Stimulated activated CD4-positive, alpha-beta T cell treated with anti-CD3 and anti-CD28 coated beads, TNF-alpha, amount 100 ng/mL, for 4 hours (primary cell): ENCODE measurements around the gene ZDHHC3.

Experiments used
- DNase-seq, 3 experiments: peaks; one replicate each; pipeline ENCODE4 v3.0.0-alpha.2; 2020; ENCODE audit warnings: low read depth in 3 of 3

ZDHHC3 gene

DNA sequence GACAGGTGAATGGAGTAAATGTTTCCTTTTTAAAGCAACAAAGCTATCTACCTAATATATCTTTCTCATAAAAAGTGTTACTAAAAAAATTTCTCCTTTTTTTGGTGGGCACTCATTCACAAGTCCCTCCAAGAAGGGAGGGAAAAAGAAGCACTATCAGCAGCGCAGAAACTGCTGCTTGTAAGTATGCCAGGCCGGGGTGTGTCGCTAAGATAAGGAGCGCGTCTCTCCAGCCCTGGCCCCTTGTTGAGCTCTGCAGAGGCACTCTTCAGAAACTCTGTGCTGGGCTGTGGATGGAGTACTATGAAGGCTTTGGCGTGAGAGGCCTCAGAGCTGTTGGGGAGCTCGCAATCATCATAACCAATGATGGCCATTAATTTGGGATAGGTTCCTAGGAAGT lies 49.1 kb downstream of the ZDHHC3 start:
- DNase-seq: no peak

DNA sequence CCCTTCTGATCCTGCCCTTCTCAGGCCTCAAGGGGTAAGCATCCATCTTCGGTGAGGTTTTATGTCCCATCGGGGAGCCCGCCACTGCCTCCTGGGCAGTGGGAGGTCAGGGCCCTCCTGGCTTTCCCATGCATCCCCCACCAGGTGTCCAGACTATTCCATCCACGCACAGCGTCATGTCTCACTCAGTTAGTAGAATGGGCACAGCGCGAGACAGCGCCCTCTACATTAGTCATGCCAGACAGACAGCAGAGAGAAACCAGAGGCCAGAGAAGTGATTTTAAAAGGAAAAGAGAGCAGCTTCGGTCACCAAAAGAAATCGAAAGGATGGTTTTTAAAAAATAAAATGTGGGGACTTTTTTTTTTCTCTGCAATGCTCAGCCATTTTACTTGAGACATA lies 49.8 kb downstream of the ZDHHC3 start:
- DNase-seq: no peak

DNA sequence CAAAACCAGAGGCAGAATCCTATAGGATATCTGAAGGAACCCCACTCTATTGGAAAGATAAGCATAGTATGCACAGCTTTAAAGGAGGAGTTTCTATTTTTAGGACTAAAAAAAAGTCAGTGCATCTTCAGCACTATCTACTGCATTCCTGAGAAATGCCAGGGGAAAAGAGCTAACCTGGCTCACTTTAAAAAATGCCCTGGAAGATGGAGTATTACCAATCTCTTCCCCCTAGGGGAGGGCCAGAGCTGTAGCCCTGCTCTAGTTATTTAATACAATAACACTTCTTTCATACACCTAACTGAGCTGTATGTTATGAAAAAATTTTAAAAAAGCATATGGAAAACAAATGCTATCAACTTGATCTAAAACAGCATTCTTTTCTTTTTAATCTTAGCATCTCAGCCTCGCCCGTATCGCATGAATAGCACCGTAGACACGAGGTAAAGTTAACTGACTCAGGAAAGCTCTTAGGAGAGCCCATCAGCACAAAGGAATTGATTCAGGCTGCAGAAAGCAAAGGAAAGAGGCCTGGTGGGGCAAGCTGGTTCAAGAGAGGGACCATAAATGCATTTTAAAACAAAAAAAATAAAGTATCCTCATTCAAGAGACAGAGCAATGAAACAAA lies 51.4 kb downstream of the ZDHHC3 start:
- DNase-seq: no peak

DNA sequence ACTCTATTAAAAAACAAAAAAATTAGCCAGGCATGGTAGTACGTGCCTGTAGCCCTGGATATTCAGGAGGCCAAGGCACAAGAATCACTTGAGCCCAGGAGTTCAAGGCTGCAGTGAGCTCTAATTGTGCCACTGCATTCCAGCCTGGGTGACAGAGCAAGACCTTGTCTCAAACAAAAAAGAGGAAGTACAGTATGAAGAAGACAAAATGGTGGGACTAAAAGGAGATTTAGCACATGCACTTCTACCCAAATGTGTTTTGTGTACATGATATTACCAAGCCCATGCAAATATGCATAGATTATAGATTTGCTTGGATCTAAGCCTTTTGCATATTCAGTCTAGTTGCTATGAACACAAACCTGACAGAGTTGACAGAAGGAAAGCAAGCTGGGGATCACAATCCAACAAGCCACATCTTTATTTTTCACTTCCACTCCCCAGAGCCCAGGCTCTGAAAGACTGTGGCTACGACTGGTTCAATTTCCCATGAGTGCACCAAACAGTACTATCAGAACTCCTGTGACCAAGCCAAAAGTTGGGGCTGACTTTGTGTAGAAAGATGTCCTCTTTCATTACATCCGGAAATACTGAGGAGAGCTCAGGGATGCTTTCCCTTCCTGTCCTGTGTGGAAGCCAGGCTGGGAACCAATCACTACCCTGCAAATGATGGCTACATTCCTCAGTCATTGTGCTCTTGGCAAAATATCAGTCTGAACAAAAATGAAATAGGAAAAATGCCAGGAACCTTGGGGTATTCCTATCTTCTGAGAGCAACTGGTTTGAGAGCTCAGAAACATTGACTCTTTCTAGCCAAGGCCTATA lies 52.1 kb downstream of the ZDHHC3 start:
- DNase-seq: no peak

DNA sequence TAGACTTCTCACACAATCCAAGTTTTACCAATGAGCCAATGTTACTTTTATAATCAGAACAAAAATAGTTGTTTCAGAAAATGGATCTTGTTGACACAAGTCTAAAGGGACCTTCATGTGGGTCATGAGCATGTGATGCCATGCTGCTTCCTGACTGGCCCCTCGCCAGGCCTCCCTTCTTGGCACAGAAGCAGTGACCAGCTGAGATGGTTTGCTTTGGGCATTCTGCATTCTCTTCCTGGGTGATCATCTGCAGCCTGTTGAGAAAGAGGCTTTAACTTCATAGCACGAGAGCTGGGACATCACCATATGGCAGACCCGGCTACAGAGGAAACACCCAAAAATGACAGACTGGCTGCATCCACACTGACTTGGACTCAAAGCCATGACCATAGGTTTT lies 55.9 kb downstream of the ZDHHC3 start:
- DNase-seq: no peak

DNA sequence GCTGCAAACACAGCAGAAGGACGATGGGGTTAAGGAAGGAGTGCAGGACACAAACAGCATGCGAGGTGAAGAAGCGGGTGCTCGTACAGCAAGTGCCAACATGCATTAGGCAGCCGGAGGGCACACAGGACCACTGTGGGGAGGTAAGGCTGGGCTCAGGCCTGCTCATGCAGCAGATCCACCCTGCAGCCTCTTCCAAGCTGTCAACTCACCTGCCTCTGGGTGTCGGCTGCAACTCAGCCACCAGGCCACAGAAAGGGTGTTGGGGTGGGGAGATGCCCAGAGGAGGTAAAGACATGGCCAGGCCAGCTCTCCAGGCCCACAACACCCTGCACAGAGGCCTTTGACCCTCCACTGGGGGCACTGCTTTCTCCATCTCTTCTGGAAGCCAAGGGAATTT lies 57.4 kb downstream of the ZDHHC3 start:
- no peak for DNase-seq

DNA sequence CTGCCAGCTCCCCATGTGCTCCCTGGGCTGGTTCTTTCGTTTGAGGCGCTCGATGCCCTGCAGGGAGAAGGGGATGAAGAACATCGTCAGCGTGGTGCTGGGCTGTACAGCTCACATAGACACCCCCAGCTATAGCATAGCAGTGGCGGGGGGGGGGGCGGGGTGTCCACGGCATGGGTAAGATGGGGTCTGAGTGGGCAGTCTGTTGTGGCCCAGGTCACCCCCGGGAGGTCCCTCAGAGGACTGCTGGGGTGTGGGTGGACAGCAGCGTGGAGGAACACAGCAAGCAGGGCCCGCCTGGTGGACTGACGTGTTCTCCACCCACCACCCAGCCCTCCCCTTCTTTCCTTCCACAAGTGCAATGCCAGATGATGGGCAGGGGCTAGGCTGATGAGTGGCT lies 57.9 kb downstream of the ZDHHC3 start:
- DNase-seq: no peak

DNA sequence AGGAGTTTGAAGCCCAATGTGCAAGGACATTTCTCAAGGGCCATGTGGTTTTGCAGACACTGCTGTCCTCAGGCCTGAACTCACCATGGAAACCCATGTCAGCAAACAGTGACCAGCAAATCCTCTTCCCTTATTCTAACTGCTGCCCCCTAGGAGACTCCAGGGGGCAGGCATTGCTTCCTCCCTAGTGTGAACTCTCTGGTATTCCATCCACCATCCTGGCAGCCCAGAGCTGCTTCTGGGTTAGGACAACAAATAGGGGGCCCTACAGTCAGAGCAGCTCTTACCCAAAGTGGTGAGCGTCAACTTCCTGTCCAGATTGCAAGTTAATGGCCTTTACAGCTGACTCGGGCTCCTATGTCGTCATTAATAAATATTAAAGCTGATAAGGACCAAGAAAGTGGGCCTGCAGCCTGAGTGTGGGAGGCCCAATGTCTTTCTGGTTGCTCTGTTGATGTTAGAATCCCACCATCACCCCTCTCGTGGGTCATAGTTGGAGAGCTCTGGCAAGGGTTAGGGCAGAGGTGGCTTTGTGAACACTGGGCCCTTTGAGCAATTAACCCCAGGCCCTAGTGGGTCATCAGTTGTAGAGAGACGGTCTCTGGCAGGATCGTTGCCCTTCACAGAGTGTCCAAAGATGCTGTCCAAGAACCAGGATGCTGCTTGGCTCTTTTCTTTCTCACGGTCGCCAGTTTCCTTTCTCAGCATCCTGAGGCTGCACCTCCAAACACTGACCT lies 60.1 kb downstream of the ZDHHC3 start:
- no peak for DNase-seq

DNA sequence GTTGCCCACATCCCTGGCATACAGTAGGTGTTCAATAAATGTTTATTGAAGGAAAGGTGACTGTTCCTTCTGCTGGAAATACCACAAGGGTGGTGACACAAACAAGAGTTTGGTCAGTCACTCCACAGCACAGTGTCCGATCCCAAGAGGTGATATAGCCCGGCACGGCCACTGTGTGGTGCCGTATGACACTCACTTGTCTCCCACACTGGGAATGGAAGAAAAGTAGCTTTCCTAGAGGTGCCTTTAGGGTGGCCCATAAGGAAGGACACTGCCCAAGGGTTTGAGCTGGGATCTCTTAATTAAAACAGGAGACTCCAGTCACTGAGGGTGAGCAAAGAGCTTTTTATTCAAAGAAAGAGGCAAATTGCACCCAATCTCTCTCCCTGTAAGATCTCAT lies 61.0 kb downstream of the ZDHHC3 start:
- no peak for DNase-seq

DNA sequence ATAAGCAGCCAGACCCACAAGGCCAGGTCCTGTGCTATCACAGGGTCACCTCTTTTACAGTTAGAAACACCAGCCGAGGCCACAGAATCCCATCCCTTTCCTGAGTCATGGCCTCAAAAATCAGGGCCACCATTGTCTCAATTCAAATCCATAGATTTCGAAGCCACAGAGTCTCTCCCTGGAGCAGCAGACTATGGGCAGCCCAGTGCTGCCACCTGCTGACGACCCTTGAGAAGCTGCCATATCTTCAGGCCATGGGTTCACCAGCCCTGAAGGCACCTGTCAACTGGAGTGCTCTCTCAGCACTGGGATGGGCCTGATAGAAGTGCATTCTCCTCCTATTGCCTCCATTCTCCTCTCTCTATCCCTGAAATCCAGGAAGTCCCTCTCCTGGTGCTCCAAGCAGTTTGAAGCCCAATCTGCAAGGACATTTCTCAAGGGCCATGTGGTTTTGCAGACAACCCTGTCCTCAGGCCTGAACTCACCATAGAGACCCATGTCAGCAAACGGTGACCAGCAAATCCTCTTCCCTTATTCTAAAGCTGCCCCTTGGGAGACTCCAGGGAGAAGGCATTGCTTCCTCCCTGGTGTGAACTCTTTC lies 62.0 kb downstream of the ZDHHC3 start:
- DNase-seq: peak; percentile 26 to 50 (median 35)

DNA sequence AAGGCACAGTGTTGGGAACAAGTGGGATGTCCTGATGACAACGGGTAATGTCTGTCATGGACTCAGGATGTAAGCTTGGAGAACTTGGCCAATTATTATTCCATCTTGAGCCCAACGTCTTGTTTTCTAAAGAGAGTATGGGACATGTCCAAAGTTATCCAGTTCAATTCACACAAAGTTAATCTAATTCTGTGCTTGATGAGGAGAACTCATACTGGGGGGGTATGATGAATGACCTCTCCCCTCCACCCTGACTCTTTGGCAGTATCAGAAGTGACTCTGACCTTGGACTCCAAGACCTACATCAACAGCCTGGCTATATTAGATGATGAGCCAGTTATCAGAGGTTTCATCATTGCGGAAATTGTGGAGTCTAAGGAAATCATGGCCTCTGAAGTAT lies 65.3 kb downstream of the ZDHHC3 start:
- no peak for DNase-seq

DNA sequence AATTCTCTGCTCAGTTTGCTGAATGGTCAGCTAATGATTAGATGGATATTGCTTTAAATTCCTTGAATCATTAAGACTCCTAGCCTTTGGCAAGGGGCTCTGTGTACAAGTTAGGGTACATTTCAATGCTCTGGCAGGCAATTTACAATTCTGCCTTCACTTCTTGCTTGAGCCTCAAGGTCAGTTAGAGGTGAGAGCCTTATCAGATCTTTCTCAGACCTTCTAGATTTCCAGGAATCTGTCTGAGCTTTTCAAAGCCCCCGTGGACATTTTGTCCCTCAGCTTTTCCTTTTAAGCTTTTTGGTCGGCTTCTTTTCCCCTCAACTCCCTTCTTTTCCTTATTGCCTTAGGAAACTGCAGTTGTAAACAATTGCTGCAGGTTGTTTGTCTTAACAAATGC lies 66.9 kb downstream of the ZDHHC3 start:
- DNase-seq: no peak

DNA sequence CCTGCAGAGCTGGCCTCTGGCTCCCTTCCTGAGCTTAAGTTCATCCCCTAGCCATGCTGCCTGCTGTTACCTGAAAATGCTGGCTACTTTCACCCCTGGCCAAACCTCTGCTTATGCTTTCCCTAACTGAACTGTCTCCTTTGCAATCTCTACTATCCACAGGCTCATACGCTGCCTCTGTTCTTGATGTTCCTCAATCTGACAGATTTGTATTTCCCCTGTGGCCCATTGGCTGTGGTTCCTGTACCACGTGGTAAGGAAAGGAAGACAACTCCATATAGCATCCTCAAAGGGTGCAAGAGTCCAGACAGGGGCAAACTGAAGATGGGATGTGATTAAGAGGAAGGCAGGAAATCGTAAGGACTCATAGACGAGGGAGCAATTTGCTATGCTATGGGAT lies 68.4 kb downstream of the ZDHHC3 start:
- no peak for DNase-seq

DNA sequence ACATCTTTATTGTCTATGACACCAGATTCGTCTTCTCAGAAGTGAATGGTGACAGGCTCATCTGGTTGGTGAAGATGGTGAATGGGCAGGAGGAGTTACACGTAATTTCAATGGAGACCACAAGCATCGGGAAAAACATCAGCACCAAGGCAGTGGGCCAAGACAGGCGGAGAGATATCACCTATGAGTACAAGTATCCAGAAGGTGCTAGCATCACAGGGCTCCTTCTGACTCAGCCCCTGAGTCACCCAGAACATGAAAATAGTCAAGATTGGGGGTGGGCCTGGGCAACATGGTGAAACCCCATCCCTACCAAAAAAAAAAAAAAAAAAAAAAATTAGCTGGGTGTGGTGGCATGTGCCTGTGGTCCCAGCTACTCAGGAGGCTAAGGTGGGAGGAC lies 69.0 kb downstream of the ZDHHC3 start:
- DNase-seq: no peak

DNA sequence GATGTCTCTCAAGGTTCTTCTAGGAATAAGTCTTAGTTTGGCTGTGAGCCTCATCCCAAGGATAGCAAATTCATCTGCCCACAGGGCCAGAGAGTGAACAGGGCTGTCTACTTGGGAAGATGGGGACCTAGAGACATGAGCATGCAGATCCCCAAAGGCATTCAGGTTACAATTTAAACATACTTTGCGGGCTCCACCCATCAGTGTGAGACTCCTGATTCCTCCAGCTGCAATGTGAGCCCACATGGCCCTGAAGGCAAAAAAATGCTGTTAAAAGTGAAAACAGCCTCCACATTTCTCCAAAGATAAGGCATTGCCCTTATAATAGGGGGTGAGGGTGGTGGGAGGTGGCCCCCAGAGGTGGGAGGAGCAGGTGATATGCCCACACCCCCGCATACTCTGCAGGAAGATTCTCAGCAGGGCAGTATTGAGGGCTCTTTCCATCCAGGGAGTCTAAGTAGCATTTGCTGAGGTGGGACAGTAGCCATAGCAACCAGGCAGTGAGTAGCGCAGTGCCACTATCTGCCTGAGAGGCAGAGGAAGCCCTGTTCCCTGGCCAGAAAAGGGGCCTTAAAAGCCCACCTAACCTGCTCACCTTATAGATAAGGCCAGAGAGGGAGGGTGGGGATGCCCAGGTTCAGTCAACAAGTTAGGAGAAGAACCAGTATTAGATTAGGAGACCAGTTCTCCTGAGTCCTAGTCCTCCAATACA lies 70.4 kb downstream of the ZDHHC3 start:
- DNase-seq: no peak

DNA sequence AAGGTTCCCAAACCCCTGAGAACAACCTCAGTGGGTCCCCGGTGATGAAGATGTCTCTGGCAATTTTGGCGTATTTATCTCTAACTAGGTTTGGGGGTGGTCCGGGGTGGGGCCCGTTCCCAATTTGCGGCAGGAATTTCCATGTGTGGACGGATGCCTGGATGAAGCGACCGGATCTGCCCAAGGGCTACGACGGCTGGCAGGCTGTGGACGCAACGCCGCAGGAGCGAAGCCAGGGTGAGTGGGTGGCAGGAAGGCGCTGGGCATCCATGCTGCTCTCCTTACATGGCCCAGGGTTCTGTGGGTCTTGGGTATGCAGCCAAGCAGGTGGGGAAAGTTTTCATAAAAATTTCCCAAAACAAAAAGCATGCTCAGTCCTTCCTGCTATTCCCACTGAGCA lies 72.2 kb downstream of the ZDHHC3 start:
- DNase-seq: no peak

DNA sequence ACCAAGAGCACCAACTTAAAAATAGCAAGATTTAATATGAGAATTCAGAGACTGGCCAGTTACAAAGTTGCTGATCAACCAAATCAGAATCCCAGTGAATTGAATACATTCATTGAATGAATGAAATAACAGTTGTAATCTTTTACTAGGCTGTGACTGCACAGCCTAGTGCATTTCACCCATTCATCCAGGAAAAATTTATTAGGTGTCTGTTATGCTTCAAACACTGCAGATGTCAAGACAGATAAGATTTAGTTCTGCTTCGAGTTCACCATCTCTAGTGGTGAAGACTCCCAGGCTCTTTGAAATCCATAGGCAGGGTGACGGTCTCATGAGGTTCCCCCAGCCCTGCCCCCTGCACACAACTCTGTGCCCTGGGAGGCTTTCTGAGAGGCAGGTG lies 72.7 kb downstream of the ZDHHC3 start:
- no peak for DNase-seq

DNA sequence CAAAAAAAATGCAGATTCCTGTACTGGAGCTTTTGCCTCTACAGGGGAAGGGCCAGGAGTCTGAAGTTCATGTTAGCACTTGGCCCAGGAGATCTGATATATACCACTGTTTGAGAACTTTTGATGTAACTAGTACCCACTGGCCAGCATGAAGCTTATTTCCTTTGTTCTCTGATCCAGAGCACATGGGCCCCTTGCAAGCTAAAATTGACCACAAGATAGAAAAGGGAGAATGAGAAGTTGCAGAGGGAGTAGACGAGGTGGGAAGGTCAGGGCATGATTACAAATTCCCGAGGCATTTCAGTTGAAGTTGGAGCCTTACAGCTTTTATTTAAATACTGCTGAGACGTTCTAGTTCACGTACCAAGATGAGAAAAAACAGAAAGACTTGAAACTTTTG lies 73.3 kb downstream of the ZDHHC3 start:
- no peak for DNase-seq

DNA sequence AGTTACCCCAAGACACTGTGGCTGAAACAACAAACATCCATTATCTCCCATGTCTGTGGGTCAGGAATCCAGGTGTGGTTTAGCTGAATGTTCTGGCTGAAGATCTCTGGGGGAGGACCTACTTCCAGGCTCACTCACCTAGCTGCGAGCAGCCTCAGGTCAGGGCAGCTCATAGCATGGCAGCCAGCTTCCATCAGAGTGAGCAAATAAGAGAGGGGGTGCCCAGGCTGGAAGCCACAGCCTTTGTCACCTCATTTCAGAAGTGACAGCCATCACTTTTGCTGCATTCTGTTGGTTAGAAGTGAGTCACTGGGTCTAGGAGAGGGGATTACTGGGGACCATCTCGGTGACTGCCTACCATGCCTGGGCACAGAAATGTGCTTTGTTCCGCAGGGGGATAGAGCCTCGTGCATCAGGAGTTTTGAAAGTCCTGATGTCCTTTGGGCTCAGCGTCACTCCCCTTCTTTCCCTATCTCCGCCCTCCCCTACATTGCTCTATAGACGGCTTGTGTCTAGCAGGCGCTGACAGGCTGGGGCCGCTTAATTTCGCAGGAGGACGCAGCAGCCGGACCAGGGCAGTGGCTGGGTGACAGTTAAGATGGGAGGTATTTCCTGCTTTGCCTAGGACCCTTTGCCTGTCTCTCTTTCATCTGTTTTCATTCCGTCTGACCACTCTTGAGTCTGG lies 76.1 kb downstream of the ZDHHC3 start:
- no peak for DNase-seq

DNA sequence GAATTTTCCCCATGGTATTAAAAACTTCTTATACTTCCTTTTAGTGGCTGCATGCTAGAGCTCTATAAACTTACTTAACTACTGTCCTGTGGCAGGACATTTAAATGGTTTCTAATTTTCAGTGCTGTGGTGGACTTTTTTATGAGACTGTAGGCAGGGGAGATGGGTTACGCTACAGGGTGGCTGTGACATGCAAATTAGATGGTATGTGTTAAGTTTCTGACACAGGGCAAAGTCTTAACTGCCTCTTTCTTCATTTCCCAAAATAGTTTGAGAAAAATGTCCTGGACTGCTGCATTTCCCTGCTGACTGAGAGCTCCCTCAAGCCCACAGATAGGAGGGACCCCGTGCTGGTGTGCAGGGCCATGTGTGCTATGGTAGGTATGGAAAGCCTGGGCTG lies 79.5 kb downstream of the ZDHHC3 start:
- no peak for DNase-seq

DNA sequence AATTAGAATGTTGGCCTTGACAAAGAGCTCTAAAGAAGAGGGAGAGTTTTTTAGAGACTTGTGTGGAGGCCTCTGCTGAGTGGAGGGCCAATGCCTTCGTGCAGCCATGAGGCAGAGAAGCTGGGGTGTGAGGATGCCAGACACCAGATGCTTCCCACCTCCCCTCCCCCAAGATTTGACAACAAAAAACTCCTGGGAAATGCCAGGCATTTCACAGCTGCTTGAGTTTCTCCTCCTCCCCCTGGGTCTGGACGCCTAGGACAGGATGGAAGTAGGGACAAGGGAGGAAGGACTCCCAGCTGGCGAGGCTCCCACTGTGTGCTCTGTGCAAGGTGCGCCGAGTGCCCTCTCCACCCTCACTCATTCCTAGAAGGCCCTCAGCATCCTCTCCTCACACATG lies 81.5 kb downstream of the ZDHHC3 start:
- DNase-seq: no peak
